ENCODE data around the gene GRIK4. TPM values are rescaled to one million over a fixed set of nuclear protein-coding genes. Genes with fewer than 3 reads are reported as not detected.
A peak's percentile ranks its signal among the peaks of the same experiment; 100 is the strongest.

The GRIK4 gene
- total RNA-seq, 1 experiment from 2014 or later, result 3.3 TPM

DNA sequence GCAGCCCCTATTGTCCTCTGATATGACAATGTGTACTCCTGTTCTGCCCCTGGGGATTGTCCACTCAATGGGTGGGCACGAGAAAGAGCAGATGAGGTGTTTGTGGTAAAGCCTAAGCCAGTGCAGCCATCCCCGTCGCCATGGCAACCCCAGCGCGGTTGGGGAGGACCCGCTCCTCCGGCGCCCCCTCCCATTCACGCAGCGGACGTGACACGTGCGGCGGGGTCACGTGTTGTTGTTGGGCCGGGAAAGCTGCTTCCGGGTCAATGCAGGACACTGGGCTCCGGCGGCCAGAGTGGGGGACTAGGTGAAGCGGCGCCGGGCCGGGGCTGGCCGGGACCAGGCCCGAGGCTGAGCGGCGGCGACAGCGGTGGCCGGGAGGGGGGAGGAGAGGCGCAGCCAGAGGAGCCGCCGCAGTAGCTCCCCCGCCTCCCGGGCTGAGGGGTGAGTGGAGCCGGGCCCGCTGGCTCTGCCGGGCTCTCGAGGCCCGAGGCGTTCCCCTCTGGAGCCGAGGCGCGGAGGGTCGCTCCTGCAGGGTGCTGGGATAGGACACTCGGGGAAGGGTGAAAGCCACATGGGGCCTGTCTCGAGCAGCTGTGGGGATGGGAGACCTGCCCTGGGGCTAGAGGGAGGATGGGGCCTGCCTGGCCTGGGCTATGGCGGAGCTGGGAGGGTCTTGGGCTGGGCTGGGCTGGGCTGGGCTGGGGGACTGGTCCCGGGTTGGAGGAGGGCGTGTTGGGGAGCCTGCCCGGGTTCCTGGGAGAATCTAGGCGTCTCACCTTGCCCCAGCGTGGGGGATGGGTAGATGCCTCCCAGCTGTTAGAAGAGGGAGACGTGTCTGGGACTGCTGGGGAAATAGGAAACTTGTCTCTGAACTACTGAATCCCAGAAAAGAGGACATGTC lies 512.6 kb downstream of the GRIK4 start, which contains the start of gene TBCEL (continued):
- TF ChIP-seq, protein P1, sequence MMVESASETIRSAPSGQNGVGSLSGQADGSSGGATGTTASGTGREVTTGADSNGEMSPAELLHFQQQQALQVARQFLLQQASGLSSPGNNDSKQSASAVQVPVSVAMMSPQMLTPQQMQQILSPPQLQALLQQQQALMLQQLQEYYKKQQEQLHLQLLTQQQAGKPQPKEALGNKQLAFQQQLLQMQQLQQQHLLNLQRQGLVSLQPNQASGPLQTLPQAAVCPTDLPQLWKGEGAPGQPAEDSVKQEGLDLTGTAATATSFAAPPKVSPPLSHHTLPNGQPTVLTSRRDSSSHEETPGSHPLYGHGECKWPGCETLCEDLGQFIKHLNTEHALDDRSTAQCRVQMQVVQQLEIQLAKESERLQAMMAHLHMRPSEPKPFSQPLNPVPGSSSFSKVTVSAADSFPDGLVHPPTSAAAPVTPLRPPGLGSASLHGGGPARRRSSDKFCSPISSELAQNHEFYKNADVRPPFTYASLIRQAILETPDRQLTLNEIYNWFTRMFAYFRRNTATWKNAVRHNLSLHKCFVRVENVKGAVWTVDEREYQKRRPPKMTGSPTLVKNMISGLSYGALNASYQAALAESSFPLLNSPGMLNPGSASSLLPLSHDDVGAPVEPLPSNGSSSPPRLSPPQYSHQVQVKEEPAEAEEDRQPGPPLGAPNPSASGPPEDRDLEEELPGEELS (CRISPR knock-in tag; IDR thresholded peaks at IDR 0.05), result peak; percentile 90
- TF ChIP-seq MYBL2 (CRISPR knock-in tag; IDR thresholded peaks at IDR 0.05), result no peak
- TF ChIP-seq SOX15 (CRISPR knock-in tag; IDR thresholded peaks at IDR 0.05), result no peak
- TF ChIP-seq, protein P2, sequence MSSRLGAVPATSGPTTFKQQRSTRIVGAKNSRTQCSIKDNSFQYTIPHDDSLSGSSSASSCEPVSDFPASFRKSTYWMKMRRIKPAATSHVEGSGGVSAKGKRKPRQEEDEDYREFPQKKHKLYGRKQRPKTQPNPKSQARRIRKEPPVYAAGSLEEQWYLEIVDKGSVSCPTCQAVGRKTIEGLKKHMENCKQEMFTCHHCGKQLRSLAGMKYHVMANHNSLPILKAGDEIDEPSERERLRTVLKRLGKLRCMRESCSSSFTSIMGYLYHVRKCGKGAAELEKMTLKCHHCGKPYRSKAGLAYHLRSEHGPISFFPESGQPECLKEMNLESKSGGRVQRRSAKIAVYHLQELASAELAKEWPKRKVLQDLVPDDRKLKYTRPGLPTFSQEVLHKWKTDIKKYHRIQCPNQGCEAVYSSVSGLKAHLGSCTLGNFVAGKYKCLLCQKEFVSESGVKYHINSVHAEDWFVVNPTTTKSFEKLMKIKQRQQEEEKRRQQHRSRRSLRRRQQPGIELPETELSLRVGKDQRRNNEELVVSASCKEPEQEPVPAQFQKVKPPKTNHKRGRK (CRISPR knock-in tag; IDR thresholded peaks at IDR 0.05; ENCODE audit: borderline replicate concordance), result no peak
- TF ChIP-seq ELF4 (CRISPR knock-in tag; IDR thresholded peaks at IDR 0.05; ENCODE audit: low read depth), result no peak
- no peak for TF ChIP-seq TCF7 (CRISPR knock-in tag; IDR thresholded peaks at IDR 0.05; ENCODE audit: low read depth)
- TF ChIP-seq TEAD4 (CRISPR knock-in tag; IDR thresholded peaks at IDR 0.05), result no peak
- TF ChIP-seq ZNF232 (CRISPR knock-in tag; IDR thresholded peaks at IDR 0.05), result peak; percentile 68; the same call in 1 of the 2 replicates
- no peak for TF ChIP-seq NR1H2 (CRISPR knock-in tag; IDR thresholded peaks at IDR 0.05)
- no peak for TF ChIP-seq MXD4 (CRISPR knock-in tag; IDR thresholded peaks at IDR 0.05; ENCODE audit: borderline replicate concordance)
- TF ChIP-seq, protein P3, sequence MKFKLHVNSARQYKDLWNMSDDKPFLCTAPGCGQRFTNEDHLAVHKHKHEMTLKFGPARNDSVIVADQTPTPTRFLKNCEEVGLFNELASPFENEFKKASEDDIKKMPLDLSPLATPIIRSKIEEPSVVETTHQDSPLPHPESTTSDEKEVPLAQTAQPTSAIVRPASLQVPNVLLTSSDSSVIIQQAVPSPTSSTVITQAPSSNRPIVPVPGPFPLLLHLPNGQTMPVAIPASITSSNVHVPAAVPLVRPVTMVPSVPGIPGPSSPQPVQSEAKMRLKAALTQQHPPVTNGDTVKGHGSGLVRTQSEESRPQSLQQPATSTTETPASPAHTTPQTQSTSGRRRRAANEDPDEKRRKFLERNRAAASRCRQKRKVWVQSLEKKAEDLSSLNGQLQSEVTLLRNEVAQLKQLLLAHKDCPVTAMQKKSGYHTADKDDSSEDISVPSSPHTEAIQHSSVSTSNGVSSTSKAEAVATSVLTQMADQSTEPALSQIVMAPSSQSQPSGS (CRISPR knock-in tag; IDR thresholded peaks at IDR 0.05; ENCODE audit: borderline replicate concordance, low read depth), result no peak
- peak; percentile 94 for TF ChIP-seq NR2C2 (CRISPR knock-in tag; IDR thresholded peaks at IDR 0.05)
- no peak for TF ChIP-seq NFE2L1 (CRISPR knock-in tag; IDR thresholded peaks at IDR 0.05)
- TF ChIP-seq, protein P4, sequence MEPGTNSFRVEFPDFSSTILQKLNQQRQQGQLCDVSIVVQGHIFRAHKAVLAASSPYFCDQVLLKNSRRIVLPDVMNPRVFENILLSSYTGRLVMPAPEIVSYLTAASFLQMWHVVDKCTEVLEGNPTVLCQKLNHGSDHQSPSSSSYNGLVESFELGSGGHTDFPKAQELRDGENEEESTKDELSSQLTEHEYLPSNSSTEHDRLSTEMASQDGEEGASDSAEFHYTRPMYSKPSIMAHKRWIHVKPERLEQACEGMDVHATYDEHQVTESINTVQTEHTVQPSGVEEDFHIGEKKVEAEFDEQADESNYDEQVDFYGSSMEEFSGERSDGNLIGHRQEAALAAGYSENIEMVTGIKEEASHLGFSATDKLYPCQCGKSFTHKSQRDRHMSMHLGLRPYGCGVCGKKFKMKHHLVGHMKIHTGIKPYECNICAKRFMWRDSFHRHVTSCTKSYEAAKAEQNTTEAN (CRISPR knock-in tag; IDR thresholded peaks at IDR 0.05), result no peak
- TF ChIP-seq, protein P5, sequence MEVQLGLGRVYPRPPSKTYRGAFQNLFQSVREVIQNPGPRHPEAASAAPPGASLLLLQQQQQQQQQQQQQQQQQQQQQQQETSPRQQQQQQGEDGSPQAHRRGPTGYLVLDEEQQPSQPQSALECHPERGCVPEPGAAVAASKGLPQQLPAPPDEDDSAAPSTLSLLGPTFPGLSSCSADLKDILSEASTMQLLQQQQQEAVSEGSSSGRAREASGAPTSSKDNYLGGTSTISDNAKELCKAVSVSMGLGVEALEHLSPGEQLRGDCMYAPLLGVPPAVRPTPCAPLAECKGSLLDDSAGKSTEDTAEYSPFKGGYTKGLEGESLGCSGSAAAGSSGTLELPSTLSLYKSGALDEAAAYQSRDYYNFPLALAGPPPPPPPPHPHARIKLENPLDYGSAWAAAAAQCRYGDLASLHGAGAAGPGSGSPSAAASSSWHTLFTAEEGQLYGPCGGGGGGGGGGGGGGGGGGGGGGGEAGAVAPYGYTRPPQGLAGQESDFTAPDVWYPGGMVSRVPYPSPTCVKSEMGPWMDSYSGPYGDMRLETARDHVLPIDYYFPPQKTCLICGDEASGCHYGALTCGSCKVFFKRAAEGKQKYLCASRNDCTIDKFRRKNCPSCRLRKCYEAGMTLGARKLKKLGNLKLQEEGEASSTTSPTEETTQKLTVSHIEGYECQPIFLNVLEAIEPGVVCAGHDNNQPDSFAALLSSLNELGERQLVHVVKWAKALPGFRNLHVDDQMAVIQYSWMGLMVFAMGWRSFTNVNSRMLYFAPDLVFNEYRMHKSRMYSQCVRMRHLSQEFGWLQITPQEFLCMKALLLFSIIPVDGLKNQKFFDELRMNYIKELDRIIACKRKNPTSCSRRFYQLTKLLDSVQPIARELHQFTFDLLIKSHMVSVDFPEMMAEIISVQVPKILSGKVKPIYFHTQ (CRISPR knock-in tag; IDR thresholded peaks at IDR 0.05), result no peak
- no peak for TF ChIP-seq GRHL2 (CRISPR knock-in tag; IDR thresholded peaks at IDR 0.05; ENCODE audit: insufficient replicate concordance, severe bottlenecking)
- TF ChIP-seq ESRRA (CRISPR knock-in tag; IDR thresholded peaks at IDR 0.05; ENCODE audit: borderline replicate concordance), result 0 out of 2 replicates have a peak, but pooled peaks have one; percentile 55
- TF ChIP-seq, protein P6, sequence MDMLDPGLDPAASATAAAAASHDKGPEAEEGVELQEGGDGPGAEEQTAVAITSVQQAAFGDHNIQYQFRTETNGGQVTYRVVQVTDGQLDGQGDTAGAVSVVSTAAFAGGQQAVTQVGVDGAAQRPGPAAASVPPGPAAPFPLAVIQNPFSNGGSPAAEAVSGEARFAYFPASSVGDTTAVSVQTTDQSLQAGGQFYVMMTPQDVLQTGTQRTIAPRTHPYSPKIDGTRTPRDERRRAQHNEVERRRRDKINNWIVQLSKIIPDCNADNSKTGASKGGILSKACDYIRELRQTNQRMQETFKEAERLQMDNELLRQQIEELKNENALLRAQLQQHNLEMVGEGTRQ (CRISPR knock-in tag; IDR thresholded peaks at IDR 0.05), result peak; percentile 99
- TF ChIP-seq, protein P7, sequence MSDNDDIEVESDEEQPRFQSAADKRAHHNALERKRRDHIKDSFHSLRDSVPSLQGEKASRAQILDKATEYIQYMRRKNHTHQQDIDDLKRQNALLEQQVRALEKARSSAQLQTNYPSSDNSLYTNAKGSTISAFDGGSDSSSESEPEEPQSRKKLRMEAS (CRISPR knock-in tag; IDR thresholded peaks at IDR 0.05), result peak; percentile 98
- TF ChIP-seq ZNF423 (CRISPR knock-in tag; IDR thresholded peaks at IDR 0.05), result no peak
- no peak for TF ChIP-seq ZNF219 (CRISPR knock-in tag; IDR thresholded peaks at IDR 0.05; ENCODE audit: borderline replicate concordance)
- TF ChIP-seq JAZF1 (CRISPR knock-in tag; IDR thresholded peaks at IDR 0.05), result no peak
- no peak for TF ChIP-seq ZNF317 (CRISPR knock-in tag; IDR thresholded peaks at IDR 0.05; ENCODE audit: borderline replicate concordance, low read depth)

All from WTC11 (cell line).